H9 (cell line): Measurements from ENCODE around the gene TRPC4AP. TPM values are rescaled to one million over a fixed set of nuclear protein-coding genes. Genes with fewer than 3 reads are reported as not detected.

Experiments
- DNase-seq: peaks from one replicate; pipeline ENCODE4 v3.0.0-alpha.2; 2017
- H2AFZ ChIP-seq: one replicate; pipeline ENCODE4 v1.6.1; 2013; ENCODE audit warnings: mild to moderate bottlenecking, low read length, control low read depth, moderate library complexity
- H2AK5ac ChIP-seq: 2 replicates; pipeline ENCODE4 v1.6.1; 2013; ENCODE audit warnings: low read length, control low read depth, mixed read lengths; ENCODE audit not compliant: insufficient read length
- H2BK120ac ChIP-seq: one replicate; pipeline ENCODE4 v1.6.1; 2013; ENCODE audit warnings: low read depth, mild to moderate bottlenecking, low read length, control low read depth, inconsistent platforms; ENCODE audit not compliant: poor library complexity, severe bottlenecking
- H2BK12ac ChIP-seq: 2 replicates; pipeline ENCODE4 v1.6.1; 2013; ENCODE audit warnings: low read length, control low read depth, mixed read lengths, low read depth; ENCODE audit not compliant: insufficient read length
- H2BK15ac ChIP-seq: 2 replicates; pipeline ENCODE4 v1.6.1; 2013; ENCODE audit warnings: low read depth, low read length, control low read depth
- H2BK20ac ChIP-seq: one replicate; pipeline ENCODE4 v1.6.1; 2013; ENCODE audit warnings: low read depth, mild to moderate bottlenecking, low read length, control low read depth, inconsistent platforms; ENCODE audit not compliant: poor library complexity, severe bottlenecking
- H2BK5ac ChIP-seq: 2 replicates; pipeline ENCODE4 v1.6.1; 2013; ENCODE audit warnings: low read length, control low read depth, mixed read lengths; ENCODE audit not compliant: insufficient read length
- H3K14ac ChIP-seq: 2 replicates; pipeline ENCODE4 v1.6.1; 2013; ENCODE audit warnings: low read length, control low read depth; ENCODE audit not compliant: insufficient read depth
- H3K18ac ChIP-seq: 2 replicates; pipeline ENCODE4 v1.6.1; 2013; ENCODE audit warnings: low read depth, mild to moderate bottlenecking, mixed read lengths, low read length, control low read depth; ENCODE audit not compliant: insufficient read length
- H3K23ac ChIP-seq: 2 replicates; pipeline ENCODE4 v1.6.1; 2013; ENCODE audit warnings: low read length, control low read depth, mixed read lengths, low read depth; ENCODE audit not compliant: insufficient read length
- H3K23me2 ChIP-seq: 2 replicates; pipeline ENCODE4 v1.6.1; 2013; ENCODE audit warnings: low read depth, mild to moderate bottlenecking, mixed read lengths, low read length, control low read depth; ENCODE audit not compliant: insufficient read length, poor library complexity, severe bottlenecking
- H3K27ac ChIP-seq: 2 replicates; pipeline ENCODE4 v1.5.1; 2013; ENCODE audit warnings: low read length, control low read depth, mixed read lengths, low read depth; ENCODE audit not compliant: insufficient read length
- H3K27me3 ChIP-seq: 2 replicates; pipeline ENCODE4 v1.6.1; 2013; ENCODE audit warnings: low read length, control low read depth, inconsistent platforms; ENCODE audit not compliant: insufficient read depth
- H3K4ac ChIP-seq: 2 replicates; pipeline ENCODE4 v1.6.1; 2013; ENCODE audit warnings: low read depth, mild to moderate bottlenecking, control low read depth, inconsistent platforms, low read length, moderate library complexity
- H3K4me1 ChIP-seq: 2 replicates; pipeline ENCODE4 v1.6.1; 2013; ENCODE audit warnings: low read length, control low read depth, inconsistent platforms; ENCODE audit not compliant: insufficient read depth
- H3K4me2 ChIP-seq: 2 replicates; pipeline ENCODE4 v1.6.1; 2013; ENCODE audit warnings: low read length, control low read depth, mixed read lengths; ENCODE audit not compliant: insufficient read length, insufficient read depth
- H3K56ac ChIP-seq: 2 replicates; pipeline ENCODE4 v1.6.1; 2013; ENCODE audit warnings: low read depth, mild to moderate bottlenecking, mixed read lengths, low read length, control low read depth; ENCODE audit not compliant: insufficient read length
- H3K79me1 ChIP-seq: 2 replicates; pipeline ENCODE4 v1.6.1; 2013; ENCODE audit warnings: low read depth, mild to moderate bottlenecking, moderate library complexity, low read length, control low read depth, inconsistent platforms; ENCODE audit not compliant: insufficient read depth, poor library complexity, severe bottlenecking
- H3K79me2 ChIP-seq: 2 replicates; pipeline ENCODE4 v1.6.1; 2013; ENCODE audit warnings: low read length, control low read depth, inconsistent platforms; ENCODE audit not compliant: insufficient read depth
- H3K9ac ChIP-seq: 2 replicates; pipeline ENCODE4 v1.6.1; 2013; ENCODE audit warnings: low read length, control low read depth, mixed read lengths; ENCODE audit not compliant: insufficient read length; ENCODE audit errors: extremely low read depth
- H3K9me3 ChIP-seq: one replicate; pipeline ENCODE4 v1.6.1; 2013; ENCODE audit warnings: low read depth, low read length, inconsistent platforms; ENCODE audit not compliant: control insufficient read depth
- H3T11ph ChIP-seq: one replicate; pipeline ENCODE4 v1.6.1; 2013; ENCODE audit warnings: mild to moderate bottlenecking, low read length, control low read depth, inconsistent platforms
- H4K20me1 ChIP-seq: one replicate; pipeline ENCODE4 v1.6.1; 2013; ENCODE audit not compliant: control insufficient read depth, insufficient read length, insufficient read depth
- H4K5ac ChIP-seq: 2 replicates; pipeline ENCODE4 v1.6.1; 2013; ENCODE audit warnings: low read depth, mild to moderate bottlenecking, mixed read lengths, low read length, control low read depth; ENCODE audit not compliant: insufficient read length
- H4K8ac ChIP-seq: replicated peaks from 2 replicates; pipeline ENCODE4 v1.6.1; 2013; ENCODE audit warnings: low read length, control low read depth, mixed read lengths, low read depth; ENCODE audit not compliant: insufficient read length
- H4K91ac ChIP-seq: 2 replicates; pipeline ENCODE4 v1.6.1; 2013; ENCODE audit warnings: low read depth, mild to moderate bottlenecking, moderate library complexity, mixed read lengths, low read length, control low read depth; ENCODE audit not compliant: insufficient read length
- H3K27ac Mint-ChIP-seq, 3 experiments: 2 replicates in 2 of 3; 3 replicates in 1 of 3; pipeline ENCODE4 v1.8.0; 2020 to 2021; ENCODE audit warnings: mixed read lengths in 3 of 3, mild to moderate bottlenecking in 1 of 3, moderate library complexity in 1 of 3
- H3K27me3 Mint-ChIP-seq: 2 replicates; pipeline ENCODE4 v1.8.0; 2021; ENCODE audit warnings: low read depth, mild to moderate bottlenecking, moderate library complexity, mixed read lengths
- H3K36me3 Mint-ChIP-seq, 3 experiments: 2 replicates in 2 of 3; 3 replicates in 1 of 3; pipeline ENCODE4 v1.8.0; 2020 to 2021; ENCODE audit warnings: low read depth in 3 of 3, mixed read lengths in 3 of 3; ENCODE audit not compliant: insufficient read depth in 1 of 3
- H3K4me1 Mint-ChIP-seq, 2 experiments: 2 replicates each; pipeline ENCODE4 v1.8.0; 2020; ENCODE audit warnings: mixed read lengths in 2 of 2
- H3K4me3 Mint-ChIP-seq, 2 experiments: 2 replicates in 1 of 2; 3 replicates in 1 of 2; pipeline ENCODE4 v1.8.0; 2020 to 2021; ENCODE audit warnings: mild to moderate bottlenecking in 2 of 2, mixed read lengths in 2 of 2, moderate library complexity in 1 of 2
- H3K9me3 Mint-ChIP-seq, 2 experiments: 2 replicates in 1 of 2; 3 replicates in 1 of 2; pipeline ENCODE4 v1.8.0; 2020; ENCODE audit warnings: mild to moderate bottlenecking in 2 of 2, mixed read lengths in 2 of 2, moderate library complexity in 1 of 2
- CTCF ChIP-seq: fragments of 200-600 bp; sonication (generic); conservative IDR thresholded peaks from 3 replicates; pipeline ENCODE4 v1.8.0; 2021; ENCODE audit warnings: antibody characterized with exemption, mild to moderate bottlenecking
- WGBS: extraction: QIAGEN DNeasy Blood & Tissue Kit; methylation state at CpG from one replicate; pipeline ENCODE4 v1.1.7; 2013; ENCODE audit warnings: missing lambda C conversion rate, low lambda C conversion rate, mixed read lengths; ENCODE audit not compliant: insufficient read length; ENCODE audit errors: extremely low coverage; 5-methylcytosine and 5-hydroxymethylcytosine counted together
- total RNA-seq: library from RNA; stranded (reverse); gene quantifications from 2 replicates; pipeline ENCODE4 v1.2.1, GENCODE V29; 2021

Gene TRPC4AP
- total RNA-seq, 1 experiment from 2014 or later: 93.9 TPM

- Histone ChIP-seq H3K79me2 (no peaks in the 10 kb centered on the region), H2BK15ac (no peak overlapping the region), H2AFZ (no peak overlapping the region), H4K91ac (no peak overlapping the region), H2BK120ac (no peak overlapping the region), H4K8ac (no peak overlapping the region), H4K20me1 (no peaks in the 10 kb centered on the region), H2BK12ac (no peak overlapping the region), H2BK5ac (no peak overlapping the region), H3K4me1 (no peaks in the 10 kb centered on the region), H3T11ph (no peak overlapping the region), H3K4ac (no peak overlapping the region), H4K5ac (no peak overlapping the region), H3K27ac (no peak overlapping the region), H3K56ac (no peak overlapping the region), H2AK5ac (no peak overlapping the region), H3K9ac (no peak overlapping the region), H3K4me2 (no peak overlapping the region), H2BK20ac (no peak overlapping the region), H3K79me1 (no peaks in the 10 kb centered on the region), H3K27me3 (no peaks in the 10 kb centered on the region), H3K14ac (no peak overlapping the region), H3K18ac (no peak overlapping the region), H3K9me3 (no peaks in the 10 kb centered on the region), H3K23me2 (no peaks in the 10 kb centered on the region), H3K23ac (no peak overlapping the region)
- Mint-ChIP-seq H3K36me3 (peaks cover 6 to 50% (median 47%) of the 10 kb centered on the region in 3 experiments; a peak in 5 of 7 replicates), H3K4me3 (no peak overlapping the region), H3K9me3 (no peaks in the 10 kb centered on the region), H3K27me3 (no peaks in the 10 kb centered on the region), H3K27ac (no peak overlapping the region), H3K4me1 (peaks cover 0 to 5% of the 10 kb centered on the region in 2 experiments; a peak in 3 of 4 replicates)
- WGBS: no CpG with 5 or more reads among the region's 5 CpGs
- no peak for DNase-seq
- no peak for TF ChIP-seq CTCF
Observed at GRCh38 chr20:35049776-35050352, 42.7 kb downstream of the TRPC4AP start.
